NB4 (cell line): ENCODE data around the gene UBE2F.

Experiments used
- CTCF ChIP-seq: IDR thresholded peaks from one replicate; pipeline ENCODE4 v1.5.1; 2012; ENCODE audit warnings: low read depth, low read length
- MYC ChIP-seq: IDR thresholded peaks from 2 replicates; pipeline ENCODE4 v1.6.1; 2011; ENCODE audit warnings: low read depth, low read length
- POLR2A ChIP-seq: IDR thresholded peaks from 2 replicates; pipeline ENCODE4 v1.6.1; 2011; ENCODE audit warnings: mild to moderate bottlenecking; ENCODE audit not compliant: insufficient read length; ENCODE audit errors: extremely low read depth

- TF ChIP-seq POLR2A: no peak
- TF ChIP-seq CTCF: no peak
- no peak for TF ChIP-seq MYC
Measured at GRCh38 chr2:238006510-238006909, 39.7 kb downstream of the UBE2F start.
